Measurements from ENCODE around the gene AQP2. TPM values are rescaled to one million over a fixed set of nuclear protein-coding genes. Genes with fewer than 3 reads are reported as not detected.

Gene AQP2
- total RNA-seq, 4 donors from 2014 or later, result 0.12 TPM; not detected in 3

GRCh38 chr12:50005175-50005574, 54.6 kb downstream of the AQP2 start:
- H3K4me3 ChIP-seq, result no peak overlapping the region
- no peaks in the 10 kb centered on the region for H3K9me3 ChIP-seq
- H3K4me1 ChIP-seq, result peaks cover 4 to 43% (median 10%) of the 10 kb centered on the region in 3 donors
- 11 to 60% methylated on average over 1 to 3 of the region's 3 CpGs for WGBS, 2 donors (ENCODE audit: low coverage in 1 of 2)
- peak overlapping the region; percentile 45 to 70 (median 63) for H3K27ac ChIP-seq
- TF ChIP-seq EP300 (IDR thresholded peaks at IDR 0.05) (no peak), POLR2A (IDR thresholded peaks at IDR 0.05) (no peak), POLR2AphosphoS5 (IDR thresholded peaks at IDR 0.05) (no peak), CTCF (IDR thresholded peaks at IDR 0.05) (no peak)
- H3K36me3 ChIP-seq, result peaks cover 0 to 11% of the 10 kb centered on the region in 2 donors
- ATAC-seq, result no peak
- H3K27me3 ChIP-seq, result no peaks in the 10 kb centered on the region

GRCh38 chr12:50006280-50006679, 55.7 kb downstream of the AQP2 start:
- H3K4me3 ChIP-seq, result no peak overlapping the region
- 58 to 66% methylated on average over 5 to 6 of the region's 7 CpGs for WGBS, 2 donors (ENCODE audit: low coverage in 1 of 2)
- peak overlapping the region in 2 of 4 donors; percentile 65 to 70 for H3K27ac ChIP-seq
- no peaks in the 10 kb centered on the region for H3K9me3 ChIP-seq
- no peak for ATAC-seq
- no peak for TF ChIP-seq POLR2AphosphoS5 (IDR thresholded peaks at IDR 0.05)
- no peak for TF ChIP-seq POLR2A (IDR thresholded peaks at IDR 0.05)
- no peak for TF ChIP-seq CTCF (IDR thresholded peaks at IDR 0.05)
- TF ChIP-seq EP300 (IDR thresholded peaks at IDR 0.05), result no peak
- peaks cover 0 to 1% of the 10 kb centered on the region in 2 donors for H3K36me3 ChIP-seq
- peaks cover 4 to 43% (median 10%) of the 10 kb centered on the region in 3 donors for H3K4me1 ChIP-seq
- no peaks in the 10 kb centered on the region for H3K27me3 ChIP-seq

DNA sequence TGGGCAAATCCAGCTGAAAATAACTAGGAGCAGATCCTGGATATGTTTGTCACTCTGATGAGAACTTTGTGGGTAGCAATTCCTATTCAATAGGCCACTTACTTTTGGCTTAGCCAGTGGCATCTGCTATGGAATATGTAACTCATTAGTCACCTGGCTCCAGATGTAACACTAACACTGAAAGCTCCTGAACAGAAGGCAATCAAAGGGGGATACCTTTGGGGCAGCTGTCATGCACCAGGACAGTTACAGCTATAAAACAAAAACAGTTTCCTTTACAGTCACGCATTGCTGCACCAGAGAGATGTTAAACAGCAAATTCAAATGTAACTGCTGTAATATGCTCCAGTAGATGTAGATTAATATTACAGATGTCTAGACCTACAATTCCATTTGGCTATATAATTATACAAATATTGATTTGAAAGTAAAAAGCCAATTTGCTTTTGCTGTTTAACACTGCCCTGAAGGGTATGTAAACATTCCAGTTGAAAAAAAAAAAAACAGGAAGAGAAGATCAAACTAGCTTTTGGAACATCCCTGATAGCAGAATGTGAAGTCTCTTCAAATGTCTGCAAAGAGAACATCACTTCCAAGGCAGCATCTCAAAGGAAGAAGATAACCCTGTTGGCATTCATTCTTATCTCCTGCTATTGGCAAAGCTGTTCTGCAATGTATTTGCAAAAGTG, 56.4 kb downstream of the AQP2 start:
- 30 to 81% methylated on average over 1 of the region's 1 CpG for WGBS, 2 donors (ENCODE audit: low coverage in 1 of 2)
- no peak overlapping the region for H3K4me3 ChIP-seq
- peaks cover 4 to 43% (median 10%) of the 10 kb centered on the region in 3 donors for H3K4me1 ChIP-seq
- TF ChIP-seq EP300 (IDR thresholded peaks at IDR 0.05) (no peak), POLR2A (IDR thresholded peaks at IDR 0.05) (no peak), CTCF (IDR thresholded peaks at IDR 0.05) (no peak), POLR2AphosphoS5 (IDR thresholded peaks at IDR 0.05) (no peak)
- H3K9me3 ChIP-seq, result no peaks in the 10 kb centered on the region
- peak overlapping the region in 1 of 4 donors; percentile 70 for H3K27ac ChIP-seq
- ATAC-seq, result no peak
- no peaks in the 10 kb centered on the region for H3K36me3 ChIP-seq
- H3K27me3 ChIP-seq, result no peaks in the 10 kb centered on the region

Other genes with a start within 250 kb of the AQP2 start
- gene FMNL3, start 243.3 kb upstream of the AQP2 start, total RNA-seq, result 10 to 100 TPM; 10.4 to 15.4 (median 12.6) TPM
- 100 to 1,000 TPM; 251 to 408 (median 329) TPM for gene TMBIM6, start 209.2 kb upstream of the AQP2 start, total RNA-seq
- gene NCKAP5L, start 122.3 kb upstream of the AQP2 start, total RNA-seq, result 10 to 100 TPM; 15.3 to 27.5 (median 19.0) TPM
- 1 to 10 TPM; 2.6 to 4.7 (median 3.4) TPM for gene BCDIN3D, start 107.6 kb upstream of the AQP2 start, total RNA-seq
- gene FAIM2, start 46.8 kb upstream of the AQP2 start, total RNA-seq, result 1 to 10 TPM; 3.4 to 7.4 (median 5.9) TPM
- gene AQP5, start 11.1 kb downstream of the AQP2 start, total RNA-seq, result 1 to 10 TPM in 1 of 4 donors, not detected in 3; 7.8 TPM
- not detected for gene AQP6, start 22.2 kb downstream of the AQP2 start, total RNA-seq
- 10 to 100 TPM; 10.5 to 23.7 (median 13.1) TPM for gene RACGAP1, start 74.8 kb downstream of the AQP2 start, total RNA-seq
- gene ASIC1, start 106.9 kb downstream of the AQP2 start, total RNA-seq, result 1 to 10 TPM in 3 of 4 donors, under 1 TPM in 1; 0.82 to 4.9 (median 3.1) TPM
- 10 to 100 TPM; 26.6 to 52.8 (median 44.2) TPM for gene SMARCD1, start 134.6 kb downstream of the AQP2 start, total RNA-seq
- gene GPD1, start 153.3 kb downstream of the AQP2 start, total RNA-seq, result 10 to 100 TPM in 1 of 4 donors, 1 to 10 TPM in 1, under 1 TPM in 2; 0.08 to 49.5 (median 1.3) TPM
- 100 to 1,000 TPM in 1 of 4 donors, 10 to 100 TPM in 3; 66.1 to 111 (median 81.0) TPM for gene COX14, start 161.5 kb downstream of the AQP2 start, total RNA-seq
- gene CERS5, start 216.6 kb downstream of the AQP2 start, total RNA-seq, result 10 to 100 TPM; 23.4 to 27.9 (median 26.4) TPM

Measured in gastroesophageal sphincter (tissue), 4 donors.